ENCODE data around the gene SRPX2.
A peak's percentile ranks its signal among the peaks of the same experiment; 100 is the strongest.

SRPX2 gene

GRCh38 chrX:100652266-100652665 is 8.3 kb downstream of the SRPX2 start:
- no peak for DNase-seq

- no peak for DNase-seq
Observed at GRCh38 chrX:100654261-100654660, 10.3 kb downstream of the SRPX2 start.

GRCh38 chrX:100658941-100659381 is 15.0 kb downstream of the SRPX2 start:
- DNase-seq = no peak

DNA sequence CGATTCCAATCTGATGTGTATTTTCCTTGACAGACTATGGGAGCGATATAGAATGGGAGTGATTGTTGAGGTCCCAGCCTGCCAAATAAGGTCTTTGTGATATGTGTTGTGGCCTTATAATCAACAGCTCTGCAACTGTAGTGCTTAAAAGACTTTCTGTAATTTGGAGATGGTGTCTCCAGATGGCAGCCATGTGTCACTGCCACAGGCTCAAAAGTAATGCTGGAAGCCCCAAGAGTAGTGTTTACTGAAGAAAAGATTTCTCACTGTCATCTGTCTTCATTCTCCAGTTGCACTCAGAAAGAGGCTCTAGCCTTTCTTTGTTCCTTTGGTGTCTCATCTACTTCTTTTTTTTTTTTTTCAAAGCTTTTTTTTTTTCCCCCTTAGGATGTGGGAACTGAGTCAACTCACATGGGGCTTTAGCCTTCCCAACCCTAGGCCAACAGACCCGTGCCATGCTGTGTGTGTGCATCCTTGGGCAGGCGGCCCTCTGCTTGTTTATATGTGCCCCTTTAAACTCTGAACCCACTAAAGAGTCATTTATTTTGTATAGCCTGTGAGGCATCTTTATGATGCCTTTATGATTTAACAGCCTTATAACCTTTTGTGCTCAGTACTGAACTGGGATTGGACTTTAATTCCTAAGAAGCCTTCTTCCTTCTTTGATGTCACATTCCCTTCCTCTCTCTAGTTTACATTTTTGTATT is 15.6 kb downstream of the SRPX2 start:
- no peak for DNase-seq

DNA sequence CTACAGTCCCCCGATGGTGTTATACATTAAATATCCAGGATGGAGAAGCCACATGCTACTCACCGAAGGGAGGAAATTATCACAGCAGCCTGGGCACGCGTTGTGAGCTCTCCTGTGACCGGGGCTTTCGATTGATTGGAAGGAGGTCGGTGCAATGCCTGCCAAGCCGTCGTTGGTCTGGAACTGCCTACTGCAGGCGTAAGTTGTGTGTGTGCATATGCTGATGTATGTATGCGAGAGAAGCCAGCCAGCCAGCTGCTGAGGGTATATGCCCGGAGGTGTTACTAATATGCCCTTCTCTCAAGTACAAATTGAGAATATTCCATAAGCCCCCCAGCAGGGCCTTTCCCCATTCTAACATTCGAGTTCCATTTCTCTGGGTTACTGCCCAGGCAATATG is 18.2 kb downstream of the SRPX2 start:
- DNase-seq = no peak

- no peak for DNase-seq
Observed at GRCh38 chrX:100662796-100663195, 18.8 kb downstream of the SRPX2 start.

- peak; percentile 1 for DNase-seq
Observed at GRCh38 chrX:100663642-100664041, 19.6 kb downstream of the SRPX2 start.

- DNase-seq = no peak
Observed at GRCh38 chrX:100672966-100673365, 29.0 kb downstream of the SRPX2 start.

GRCh38 chrX:100673397-100673953 is 29.5 kb downstream of the SRPX2 start:
- no peak for DNase-seq

DNA sequence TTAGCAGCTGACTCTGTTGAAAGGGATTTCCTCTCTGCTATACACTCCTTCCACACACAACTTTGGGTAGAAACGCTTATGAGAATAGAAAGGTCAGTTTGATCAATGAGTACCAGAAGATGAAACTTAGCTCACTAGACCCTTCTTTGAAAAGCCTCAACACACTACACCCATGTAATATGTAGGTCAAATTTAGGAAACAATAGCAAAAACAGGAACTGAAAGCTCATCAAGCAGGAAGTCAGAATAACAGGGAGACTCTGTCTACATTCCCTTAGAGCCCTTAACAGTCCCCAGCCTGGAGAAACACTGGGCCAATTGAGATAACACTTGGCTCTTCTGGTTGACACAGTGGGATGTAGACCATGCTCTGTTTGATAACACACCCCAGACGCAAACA is 30.7 kb downstream of the SRPX2 start:
- no peak for DNase-seq

- DNase-seq = no peak
Observed at GRCh38 chrX:100677611-100678181, 33.7 kb downstream of the SRPX2 start.

DNA sequence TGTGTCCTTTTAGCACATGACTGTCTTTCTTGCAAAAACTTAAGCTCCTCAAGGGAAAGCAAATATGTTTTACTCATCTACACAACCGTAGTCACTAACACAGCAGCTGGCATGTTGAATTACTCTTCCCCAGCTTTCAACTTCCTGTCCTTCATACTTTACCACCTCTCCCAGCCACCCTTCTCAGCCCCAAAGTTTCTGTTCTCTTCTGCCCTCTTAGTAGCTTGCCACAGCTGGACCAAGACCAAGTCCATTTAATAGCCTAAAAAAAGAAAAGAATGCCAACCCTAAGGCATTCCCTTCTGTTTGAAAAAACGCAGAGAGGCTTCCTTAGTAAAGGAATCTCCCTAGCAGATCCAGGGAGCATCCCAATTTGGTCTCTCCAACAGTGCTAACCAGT is 36.8 kb downstream of the SRPX2 start:
- no peak for DNase-seq

- no peak for DNase-seq
Observed at GRCh38 chrX:100681599-100681998, 37.6 kb downstream of the SRPX2 start.

- DNase-seq = no peak
Observed at GRCh38 chrX:100682939-100683338, 38.9 kb downstream of the SRPX2 start.

GRCh38 chrX:100685284-100685996 is 41.4 kb downstream of the SRPX2 start:
- peak; percentile 47 for DNase-seq

- DNase-seq = no peak
Observed at GRCh38 chrX:100685997-100686305, 42.0 kb downstream of the SRPX2 start.

DNA sequence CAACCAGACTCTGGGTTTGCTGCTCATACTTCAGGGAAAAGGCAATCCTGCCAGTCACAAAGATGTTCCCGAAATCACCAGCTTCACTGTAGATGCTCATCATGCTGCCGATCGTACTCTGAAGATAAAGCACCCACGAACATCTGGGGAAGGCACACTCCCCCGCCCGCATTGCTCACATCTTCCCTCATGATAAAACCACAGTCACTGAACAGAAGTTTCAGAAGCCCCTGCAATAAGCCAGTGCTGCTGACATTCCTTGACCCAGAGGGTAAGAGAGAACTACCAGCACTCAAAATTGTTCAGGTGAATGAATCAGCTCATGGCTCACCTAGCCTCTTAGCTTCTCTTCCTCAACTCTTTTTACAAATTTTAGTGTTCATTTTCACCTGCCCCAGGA is 43.1 kb downstream of the SRPX2 start:
- no peak for DNase-seq

DNA sequence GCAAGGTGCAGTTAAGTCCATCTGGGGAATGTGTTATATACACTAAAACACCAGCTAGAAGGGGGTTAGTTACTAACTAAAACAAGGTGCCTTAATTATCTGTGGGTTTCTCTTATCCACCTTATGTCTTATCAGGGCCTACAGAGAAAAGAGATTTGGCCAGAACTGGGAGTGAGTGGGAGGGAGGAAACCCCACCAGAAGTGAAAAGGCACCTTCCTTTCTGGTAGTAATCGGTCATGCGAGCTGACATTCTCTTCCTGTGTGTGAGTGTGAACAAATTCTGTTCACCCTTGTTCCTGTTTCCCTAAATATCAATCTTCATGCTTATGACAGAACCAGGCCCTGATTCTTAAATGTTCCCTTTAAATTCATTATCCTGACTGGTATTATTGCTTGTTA is 43.5 kb downstream of the SRPX2 start:
- no peak for DNase-seq

DNA sequence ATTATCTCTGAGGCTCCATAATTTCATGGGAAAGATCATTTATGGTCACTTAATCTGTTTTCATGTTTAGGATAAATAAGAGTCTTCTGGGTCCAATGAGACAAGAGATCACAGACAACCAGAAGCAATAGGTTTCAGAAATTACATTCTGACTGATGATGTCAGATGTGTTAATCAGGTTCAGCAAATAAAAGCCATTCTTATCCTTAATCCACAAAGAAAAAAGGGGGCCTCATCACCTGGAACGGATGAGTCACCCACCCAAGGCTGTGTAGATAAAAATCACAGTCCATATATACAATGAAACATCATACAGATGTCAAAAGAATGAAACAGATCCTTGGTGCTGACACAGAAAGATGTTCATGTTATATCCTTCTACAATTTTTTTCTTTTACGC is 51.3 kb downstream of the SRPX2 start:
- no peak for DNase-seq

DNA sequence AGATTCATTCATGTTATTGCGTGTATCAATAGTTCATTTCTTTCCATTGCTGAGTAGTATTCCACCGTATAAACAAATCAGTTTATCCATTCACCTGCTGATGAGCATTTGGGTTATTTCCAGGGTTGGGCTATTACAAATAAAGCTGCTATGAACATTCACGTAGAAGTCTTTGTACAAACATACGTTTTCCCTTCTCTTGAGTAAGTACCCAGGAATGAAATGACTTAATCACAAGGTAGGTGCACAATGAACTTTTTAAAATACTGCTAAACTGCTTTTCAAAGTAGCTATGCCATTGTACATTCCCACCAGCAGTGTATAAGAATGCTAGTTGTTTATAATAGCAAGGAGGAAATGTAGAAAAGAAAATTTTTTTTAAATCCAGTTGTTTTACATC is 52.0 kb downstream of the SRPX2 start:
- DNase-seq = no peak

GRCh38 chrX:100696699-100697351 is 52.8 kb downstream of the SRPX2 start:
- no peak for DNase-seq

DNA sequence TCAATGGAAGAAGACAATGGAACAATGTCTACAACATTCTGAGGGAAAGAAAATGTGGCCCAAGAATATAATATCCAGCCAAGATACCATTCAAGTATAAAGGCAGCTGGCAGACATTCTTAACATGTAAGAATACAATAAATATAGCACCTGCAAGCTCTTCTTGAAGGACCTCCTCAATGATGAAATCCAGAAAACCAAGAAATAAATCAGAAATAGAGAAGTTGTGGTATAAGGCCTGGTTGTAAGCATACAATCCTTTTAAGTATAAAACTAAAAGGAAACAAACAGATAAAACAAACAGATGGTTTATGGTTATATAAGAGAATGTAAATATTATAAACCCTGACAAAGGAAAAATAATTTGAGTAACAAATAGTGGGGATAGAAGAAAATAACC is 54.6 kb downstream of the SRPX2 start:
- no peak for DNase-seq

- no peak for DNase-seq
Observed at GRCh38 chrX:100700809-100701208, 56.8 kb downstream of the SRPX2 start.

Measured in DMS153 (cell line).